ENCODE measurements around the gene ERGIC3.

DNA sequence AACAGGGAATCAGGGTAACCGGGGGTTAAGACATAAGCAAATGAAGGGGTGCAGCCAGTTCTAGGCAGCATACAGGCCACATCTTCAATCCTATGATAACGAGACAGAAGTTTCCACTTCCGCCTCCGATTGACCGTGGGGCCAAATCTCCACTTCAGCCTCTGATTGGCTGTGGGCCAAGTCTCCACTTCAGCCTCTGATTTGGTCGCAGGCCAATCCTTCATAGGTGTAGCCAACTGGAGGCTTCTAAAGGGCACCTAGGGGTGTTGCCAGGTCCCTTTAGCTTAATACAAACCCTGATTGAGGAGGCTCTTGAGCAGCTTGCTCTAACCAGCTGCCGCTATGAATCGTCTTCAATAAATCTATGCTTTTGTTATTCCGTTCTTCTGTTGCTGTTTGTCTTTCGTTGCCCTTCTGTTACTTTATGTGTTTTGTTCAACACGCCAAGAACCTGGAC is 2.1 kb upstream of the ERGIC3 start:
- TF ChIP-seq CTCF (conservative IDR thresholded peaks at IDR 0.05) (no peak), EZH2 (IDR thresholded peaks at IDR 0.05; ENCODE audit: low read depth) (no peak)

Data from PC-9 (cell line).